COLO829 (cell line): ENCODE measurements around the gene RAPH1.

Experiments used
- DNase-seq: peaks from one replicate; pipeline ENCODE4 v3.0.0; 2012; ENCODE audit warnings: low spot score

The RAPH1 gene

DNA sequence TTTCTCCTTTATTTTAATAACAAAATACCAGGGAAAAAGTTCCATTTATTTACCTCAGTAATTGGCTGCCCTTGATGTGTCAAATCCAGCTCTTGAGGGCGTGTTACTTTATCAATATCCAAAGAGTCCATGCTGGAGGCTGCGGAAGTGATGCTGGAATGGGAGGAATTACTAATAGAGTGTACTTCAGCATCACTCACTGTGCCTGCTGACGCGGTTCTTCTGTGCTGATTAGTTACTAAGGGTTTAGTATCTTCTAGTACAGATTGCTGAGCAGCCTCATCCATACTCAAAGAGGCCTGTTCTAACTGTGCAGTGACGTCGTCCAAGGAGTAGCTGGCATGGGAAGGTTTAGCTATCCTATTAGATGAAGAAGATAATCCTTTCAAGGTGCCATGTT, 45.6 kb downstream of the RAPH1 start:
- DNase-seq = no peak

DNA sequence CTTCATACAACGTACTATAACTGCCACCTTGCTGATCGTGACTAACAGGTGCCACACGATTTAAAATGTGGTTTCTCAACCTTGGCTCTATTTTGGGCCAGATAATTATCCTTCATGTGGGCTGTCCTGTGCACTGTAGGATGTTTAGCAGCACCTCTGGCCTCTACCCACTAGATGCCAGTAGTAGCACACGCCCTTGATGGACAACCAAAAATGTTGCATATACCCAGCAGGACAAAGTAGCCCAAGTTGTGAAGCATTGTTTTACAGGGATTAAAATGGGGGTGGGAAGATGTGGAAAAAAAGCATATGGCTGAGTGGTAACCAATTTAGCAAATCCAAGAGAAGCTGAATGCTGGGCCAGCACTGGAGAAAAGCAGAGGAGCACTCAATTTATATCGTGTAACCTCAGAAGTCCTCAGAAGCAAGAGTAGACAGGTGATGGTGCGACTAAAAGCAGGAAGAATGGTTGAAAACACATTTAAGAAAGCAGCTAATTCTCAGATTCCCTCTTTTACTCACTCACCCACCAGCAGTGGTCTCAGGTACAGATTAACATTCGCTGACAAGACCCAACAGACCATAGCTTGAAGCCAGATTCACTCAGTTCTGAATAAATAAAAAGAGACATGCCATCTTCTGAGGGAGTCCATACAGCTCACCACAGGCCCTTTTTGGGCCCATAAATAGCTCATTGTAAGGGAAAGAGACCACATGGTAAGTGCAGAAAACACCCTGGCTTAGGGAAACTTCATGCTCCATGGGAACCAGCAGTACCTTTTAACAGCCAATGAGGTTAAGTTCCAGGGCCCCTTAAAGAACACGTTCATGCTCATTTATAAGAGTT, 50.6 kb downstream of the RAPH1 start:
- peak; percentile 19 for DNase-seq

DNA sequence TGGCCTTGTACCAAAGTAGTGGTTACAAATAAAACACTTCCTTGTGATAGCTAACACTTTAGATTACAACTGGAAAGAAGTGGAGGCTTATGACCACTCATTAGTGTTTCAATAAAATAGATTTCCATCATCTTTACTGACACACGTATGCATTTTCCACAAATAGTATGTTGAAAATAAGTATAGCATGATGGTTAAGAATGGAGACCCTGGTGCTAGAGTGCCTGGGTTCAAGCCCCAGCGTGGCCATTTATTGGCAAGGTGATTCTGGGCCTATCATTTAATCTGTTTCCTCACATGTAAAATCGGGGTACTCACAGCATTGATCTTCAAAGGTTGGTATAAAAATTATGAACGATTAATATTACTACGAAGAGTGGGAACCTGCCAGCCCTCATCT, 54.5 kb downstream of the RAPH1 start:
- DNase-seq = no peak

DNA sequence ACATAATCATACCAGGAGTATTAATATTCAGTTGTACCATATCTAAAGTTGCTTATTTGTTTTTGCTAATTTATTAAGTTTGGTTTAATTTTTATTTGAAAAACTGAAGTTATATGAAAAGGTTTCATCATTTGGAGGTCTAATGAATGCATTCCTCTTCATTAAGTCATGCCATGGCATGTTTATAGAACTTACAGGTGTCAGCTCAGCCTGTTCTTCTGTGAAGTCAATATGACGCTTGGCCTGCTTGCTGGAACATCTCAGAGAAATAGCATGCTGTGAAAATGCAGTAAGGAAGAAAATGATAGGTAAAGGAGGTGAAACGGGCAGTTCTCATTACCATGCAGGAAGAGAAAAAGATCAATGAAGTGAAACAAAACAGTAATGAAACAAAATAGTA, 58.2 kb downstream of the RAPH1 start:
- DNase-seq = no peak

DNA sequence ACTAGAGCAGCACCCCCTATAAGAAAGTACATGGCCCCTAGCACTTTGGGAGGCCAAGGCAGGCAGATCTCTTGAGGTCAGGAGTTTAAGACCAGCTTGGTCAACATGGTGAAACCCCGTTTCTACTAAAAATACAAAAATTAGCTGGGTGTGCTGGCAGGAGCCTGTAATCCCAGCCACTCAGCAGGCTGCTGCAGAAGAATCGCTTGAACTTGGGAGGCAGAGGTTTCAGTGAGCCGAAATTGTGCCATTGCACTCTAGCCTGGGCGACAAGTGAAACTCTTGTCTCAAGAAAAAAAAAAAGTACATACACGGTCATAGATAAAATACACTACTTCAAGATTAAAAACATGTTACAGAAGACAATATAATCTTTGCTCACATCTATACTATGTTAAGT, 63.8 kb downstream of the RAPH1 start:
- no peak for DNase-seq

DNA sequence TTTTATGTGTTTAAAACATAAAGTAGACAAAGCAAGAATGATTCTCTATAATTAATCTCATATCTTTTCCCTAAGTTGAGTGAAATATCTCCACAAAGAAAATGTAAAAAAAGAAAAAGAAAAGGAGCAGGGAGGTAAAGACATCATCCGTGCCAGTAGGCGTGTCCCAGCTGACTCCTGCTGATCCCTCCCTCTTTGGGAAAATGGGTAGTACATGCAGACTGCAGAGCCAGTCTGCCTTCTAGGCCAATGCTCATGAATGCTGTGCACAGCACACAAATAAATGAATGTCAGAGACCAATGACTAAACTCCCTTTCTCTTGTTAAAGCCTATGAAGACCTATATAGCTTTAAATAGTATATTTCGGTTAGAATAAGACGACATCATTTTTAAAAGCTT, 64.7 kb downstream of the RAPH1 start:
- DNase-seq = no peak

DNA sequence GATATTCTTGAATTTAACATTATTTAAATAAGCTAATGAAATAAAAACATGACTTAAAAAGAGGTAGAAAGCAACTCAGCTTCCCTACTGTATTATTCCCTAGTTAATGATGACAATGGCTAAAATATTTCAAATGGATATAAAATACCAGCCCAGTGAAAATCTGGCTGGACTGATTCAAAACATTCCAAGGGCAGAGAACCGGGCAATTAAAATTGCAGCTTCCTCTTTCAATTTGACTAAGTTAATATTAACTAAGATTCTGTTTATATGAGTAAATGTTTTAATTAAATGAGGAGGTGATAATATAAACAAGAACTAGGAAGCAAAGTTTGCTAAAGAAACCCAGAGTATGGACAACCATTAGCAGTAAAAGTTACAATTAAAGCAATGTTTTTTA, 65.6 kb downstream of the RAPH1 start:
- DNase-seq = no peak

DNA sequence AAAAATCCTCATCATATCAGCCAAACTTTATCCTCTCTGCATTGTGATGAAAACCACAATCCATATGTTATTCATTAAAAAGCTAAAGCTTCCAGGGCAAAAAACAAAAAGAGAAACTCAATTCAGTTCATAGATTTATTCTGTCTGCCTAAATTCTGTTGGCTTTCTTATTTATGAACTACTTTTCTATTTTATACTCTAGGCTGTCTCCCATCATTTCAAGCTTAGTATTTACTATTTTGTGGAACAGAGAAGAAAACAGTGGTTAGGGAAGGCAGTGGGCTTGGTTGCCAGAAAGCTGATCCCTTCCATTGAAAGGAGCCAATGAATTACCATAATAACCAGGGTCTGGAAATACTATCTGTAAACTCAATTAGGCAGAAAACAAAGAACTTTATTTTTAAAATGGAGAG, 71.8 kb downstream of the RAPH1 start:
- no peak for DNase-seq

DNA sequence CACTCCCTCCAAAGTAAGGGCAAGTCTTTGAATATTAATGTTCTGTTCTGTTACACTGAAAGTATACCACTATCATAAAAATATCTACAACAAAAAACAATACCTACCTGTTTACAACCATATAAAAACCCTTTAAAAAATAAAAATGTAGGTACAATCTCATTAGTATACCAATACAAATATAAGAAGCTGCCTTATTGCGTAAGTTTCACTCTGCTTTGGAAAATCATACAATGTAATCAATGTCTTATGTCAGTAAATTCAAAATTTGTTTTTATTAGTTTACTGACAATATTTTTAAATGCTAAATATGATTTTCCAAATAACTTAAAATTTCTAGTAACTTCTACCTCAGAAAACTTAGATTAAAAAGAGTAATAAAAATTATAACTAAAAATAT, 72.8 kb downstream of the RAPH1 start:
- no peak for DNase-seq

DNA sequence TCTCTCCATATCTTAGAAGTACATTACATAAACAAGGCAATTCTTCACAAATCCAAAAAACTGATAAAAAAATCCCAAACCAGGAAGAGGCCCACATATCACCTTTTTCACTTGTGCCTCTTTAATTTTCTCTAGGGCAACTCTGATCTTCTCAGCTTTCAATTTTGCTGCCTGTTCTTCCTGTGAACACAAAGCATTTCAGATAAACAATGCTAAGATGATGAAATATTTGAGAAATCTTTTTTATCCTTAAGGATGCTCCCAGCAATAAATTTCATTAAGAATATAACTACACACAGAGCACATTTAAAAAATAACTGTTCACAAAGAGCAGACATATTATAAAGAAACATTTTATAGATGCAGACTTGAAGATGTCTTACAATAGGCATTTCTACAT, 73.4 kb downstream of the RAPH1 start:
- DNase-seq = no peak

DNA sequence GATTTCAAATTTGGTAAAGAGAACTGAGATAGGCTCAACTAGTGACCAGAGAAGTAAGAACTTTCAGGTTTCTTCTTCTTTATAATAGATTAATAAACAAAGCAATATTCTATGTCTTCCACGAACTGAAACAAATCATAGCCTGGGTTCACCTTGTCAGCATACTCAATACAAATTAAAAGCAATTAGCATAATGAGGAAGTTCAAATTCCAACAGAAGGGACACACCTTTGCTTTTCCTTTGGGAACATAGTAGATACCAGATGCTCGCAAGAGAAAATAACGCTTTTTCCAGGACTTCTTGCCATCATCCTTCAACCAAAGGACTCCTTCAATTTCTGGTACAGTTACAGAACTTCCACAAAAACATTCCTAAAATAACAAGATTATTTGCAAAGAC, 79.9 kb downstream of the RAPH1 start:
- no peak for DNase-seq

DNA sequence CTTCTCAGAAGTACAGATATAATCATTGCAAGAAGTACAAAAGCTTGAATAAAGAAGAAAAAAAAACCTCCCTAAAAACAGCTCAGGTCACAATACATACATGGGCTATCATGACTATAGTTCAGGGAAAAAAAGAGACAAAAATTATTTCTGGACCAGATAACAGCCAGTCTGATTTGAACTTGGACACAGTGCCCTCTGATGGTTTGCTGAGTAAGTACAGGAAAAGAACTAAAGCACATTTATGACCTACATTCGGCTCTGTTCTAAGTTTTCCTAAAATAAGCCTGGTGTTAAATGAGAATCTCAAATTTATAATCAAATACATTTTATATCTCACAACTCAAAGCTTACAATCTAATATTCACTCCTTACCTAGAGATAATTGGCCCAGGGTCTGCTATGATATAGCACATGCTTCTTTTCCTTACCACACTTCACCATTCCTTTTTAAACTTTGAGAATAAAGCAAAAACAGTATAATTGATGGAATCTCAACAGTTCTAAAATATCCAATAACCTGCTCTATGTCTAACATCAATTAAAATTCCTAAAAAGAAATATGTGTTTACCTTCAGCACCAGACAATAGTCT, 81.1 kb downstream of the RAPH1 start:
- peak; percentile 35 for DNase-seq

DNA sequence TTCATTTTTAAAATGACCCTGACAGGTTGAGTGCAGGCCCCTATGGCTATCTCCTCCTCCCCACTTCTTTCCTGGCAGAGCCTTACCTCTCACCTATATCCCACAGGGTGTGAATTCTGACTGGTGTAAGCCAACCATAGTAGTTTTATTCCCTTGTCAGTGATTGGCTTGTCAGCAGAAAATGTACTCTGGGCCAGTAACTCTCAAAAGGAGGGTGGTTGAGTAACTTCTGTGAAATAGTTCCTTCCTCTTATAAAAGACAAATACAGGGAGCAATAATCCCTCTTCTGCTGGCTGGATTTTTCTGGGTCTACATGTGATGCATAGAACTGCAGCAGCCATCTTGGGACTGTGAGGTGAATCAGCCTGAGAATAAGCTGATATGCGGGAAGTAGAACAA, 83.4 kb downstream of the RAPH1 start:
- DNase-seq = no peak

DNA sequence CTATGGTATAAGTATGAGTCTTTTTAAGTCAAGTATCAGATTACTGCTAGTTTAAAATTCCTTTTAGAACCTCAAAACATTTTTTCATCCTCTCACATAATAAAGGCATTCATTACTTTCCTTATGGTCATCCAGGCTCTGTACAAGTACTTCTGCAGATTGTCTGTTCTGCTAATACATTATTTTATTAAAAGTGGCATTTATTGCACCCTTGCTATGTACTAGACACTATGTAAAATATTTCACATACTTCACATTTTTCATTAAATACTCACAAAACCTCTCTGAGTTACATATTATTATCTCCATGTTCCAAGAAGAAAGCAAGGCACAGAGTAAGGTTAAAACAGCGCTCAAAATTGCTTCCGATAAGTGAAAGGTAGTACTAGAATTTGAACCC, 84.1 kb downstream of the RAPH1 start:
- DNase-seq = peak; percentile 13

DNA sequence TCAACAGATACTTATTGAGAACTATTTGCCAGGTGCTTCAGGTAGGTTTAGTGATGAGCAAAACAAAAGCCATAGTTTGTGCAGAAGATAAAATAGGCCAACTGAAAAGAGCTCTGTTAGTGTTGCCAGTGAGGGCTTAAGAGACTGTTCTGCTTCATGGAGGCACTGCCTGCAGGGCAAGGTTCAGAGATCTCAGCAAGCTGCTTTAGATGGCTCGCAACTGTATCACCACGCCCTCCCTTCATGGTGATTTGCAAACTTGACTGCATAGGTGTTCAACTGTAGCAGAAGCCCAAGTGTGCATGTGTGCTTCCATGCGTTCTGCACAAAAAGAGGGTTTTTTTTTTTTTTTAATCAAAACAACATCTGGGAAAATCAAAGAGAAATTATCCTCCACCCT, 84.5 kb downstream of the RAPH1 start:
- no peak for DNase-seq

DNA sequence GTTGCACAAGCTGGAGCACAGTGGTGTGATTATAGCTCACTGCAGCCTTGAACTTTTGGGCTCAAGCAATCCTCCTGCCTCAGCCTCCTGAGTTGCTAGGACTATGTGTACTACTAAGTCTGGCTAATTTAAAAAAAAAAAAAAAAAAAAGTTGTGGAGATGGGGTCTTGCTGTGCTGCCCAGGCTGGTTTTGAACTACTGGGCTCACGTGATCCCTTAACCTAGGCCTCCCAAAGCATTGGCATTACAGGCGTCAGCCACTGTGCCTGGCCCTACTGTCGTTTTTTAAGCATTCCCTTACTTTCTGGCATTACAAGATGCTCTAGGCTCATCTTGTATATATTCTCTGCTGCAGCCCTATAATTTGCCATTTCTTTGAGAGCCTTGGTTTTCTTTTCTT, 88.3 kb downstream of the RAPH1 start:
- DNase-seq = no peak

DNA sequence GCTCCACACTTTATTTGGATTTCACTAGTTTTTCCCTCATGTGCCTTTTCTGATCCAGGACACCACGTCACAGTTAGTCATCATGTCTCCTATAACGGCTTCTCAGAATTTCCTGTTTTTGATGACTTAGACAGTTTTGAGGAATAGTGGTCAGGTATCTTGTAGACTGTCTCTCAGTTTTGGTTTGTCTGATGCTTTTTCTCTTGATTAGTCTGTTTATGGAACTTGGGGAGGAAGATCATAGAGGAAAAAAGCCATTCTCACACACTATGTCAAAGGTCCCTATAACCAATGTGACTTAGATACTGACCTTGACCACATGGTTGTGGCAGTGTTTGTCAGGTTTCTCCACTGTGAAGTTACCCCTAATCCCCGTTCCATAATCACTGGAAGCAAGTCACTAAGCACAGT, 89.0 kb downstream of the RAPH1 start:
- no peak for DNase-seq

DNA sequence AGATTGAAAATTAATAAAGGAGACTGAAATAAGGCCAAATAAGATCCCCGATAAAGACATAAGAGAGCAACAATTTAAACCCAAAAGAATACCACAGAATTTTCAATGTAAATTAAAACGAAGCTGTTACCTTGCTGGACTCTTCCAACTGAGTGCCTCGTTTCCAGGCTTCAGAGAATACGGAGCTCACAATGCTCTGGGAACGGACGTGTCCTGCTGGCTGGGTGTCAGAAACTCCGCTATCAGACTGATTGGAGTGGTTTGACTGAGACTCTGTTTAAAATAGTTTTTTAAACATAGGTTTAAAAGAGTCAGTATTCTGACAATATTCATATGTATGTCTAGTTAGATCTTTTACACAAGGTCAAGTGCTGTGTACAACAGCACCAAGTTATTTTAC, 90.4 kb downstream of the RAPH1 start:
- DNase-seq = no peak

DNA sequence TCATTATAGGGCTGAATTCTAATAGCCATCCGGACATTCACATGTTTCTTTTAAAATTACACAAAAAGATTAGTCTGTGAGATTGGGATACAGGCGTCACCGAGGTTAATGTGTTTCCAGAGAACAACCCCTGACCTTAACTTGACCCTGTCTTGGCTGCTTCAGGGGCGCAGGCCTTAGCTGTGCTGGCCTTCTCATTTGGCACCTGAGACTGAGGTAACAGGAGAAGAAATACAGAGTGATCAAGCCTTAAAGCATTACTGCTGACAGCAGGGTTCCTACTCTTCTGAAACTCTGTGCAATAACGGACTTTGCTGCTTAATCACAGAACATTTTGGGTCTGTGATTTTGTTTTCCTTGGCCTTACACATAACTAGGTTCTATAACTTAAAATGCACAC, 92.6 kb downstream of the RAPH1 start:
- DNase-seq = no peak

DNA sequence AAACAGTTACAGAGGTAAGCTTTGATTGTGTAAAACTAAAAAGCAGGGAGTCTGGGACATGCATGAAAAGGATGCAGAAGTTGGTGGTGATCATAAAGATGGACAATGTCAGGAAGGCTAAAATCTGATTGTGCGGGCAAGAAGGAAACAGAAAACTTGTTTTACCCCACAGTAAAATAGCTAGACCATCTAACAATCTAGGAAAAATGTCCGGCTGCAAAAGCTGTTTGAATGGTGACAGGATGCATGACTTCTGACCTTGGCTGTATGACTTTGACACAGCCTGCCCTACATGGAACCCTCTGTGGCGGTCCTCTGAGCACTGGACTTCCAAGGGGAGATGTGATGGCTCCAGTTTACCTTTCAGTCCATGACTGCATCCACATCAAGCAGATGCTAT, 93.6 kb downstream of the RAPH1 start:
- no peak for DNase-seq

DNA sequence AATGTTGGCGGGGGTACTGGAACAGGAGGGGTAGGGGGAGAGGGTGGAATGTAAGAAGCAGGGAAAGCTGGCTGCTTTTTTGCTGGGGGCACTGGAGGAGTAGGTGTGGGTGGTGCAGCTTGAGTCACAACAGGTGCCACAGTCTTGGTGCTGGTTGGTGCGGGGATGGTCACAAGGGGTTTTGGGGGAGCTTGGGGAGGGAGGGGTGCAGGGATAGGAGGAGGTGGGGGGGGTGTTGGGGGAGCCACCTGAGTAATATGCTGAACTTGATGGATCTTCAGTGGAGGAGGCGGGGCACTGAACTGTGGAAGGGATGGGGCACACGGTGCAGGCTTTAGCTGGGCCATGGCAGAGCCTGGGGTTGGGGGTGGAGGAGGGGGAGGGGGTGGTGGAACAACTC, 94.4 kb downstream of the RAPH1 start:
- DNase-seq = no peak

DNA sequence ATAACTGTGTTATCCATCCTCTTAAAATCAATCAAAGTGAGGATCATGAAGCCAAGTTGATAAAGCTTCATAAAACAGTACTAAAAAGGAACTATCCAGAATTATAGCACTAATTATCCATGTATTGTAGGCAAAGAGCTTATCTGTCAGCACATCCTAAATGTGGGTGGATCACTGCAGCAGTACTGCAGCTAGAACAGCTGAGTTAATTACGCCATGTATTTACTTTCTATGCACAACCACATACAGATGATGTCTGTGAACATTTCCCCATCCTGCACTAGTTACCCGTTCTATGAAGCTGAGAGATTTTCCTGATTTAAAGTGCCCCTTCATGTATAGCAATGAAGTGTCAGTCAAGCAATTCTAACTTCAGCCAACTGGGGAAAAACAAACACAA, 96.6 kb downstream of the RAPH1 start:
- no peak for DNase-seq

DNA sequence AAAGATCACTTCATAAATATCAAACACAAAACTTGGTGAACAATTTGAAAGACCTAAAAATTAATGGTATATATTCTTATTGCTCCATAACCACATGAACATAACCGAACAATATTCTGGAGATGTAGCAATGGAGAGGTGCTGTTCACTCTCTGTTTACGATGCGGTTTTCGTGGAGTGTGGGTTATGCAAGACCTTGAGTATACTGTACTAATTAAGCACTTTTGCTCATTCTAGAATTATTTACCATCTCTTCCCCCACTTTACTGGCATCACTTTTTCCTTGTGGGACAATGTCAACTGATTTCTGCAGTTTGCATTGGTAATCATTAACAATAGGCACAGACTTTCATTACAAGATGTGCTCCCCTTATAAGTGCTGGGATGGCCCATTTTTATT, 97.6 kb downstream of the RAPH1 start:
- DNase-seq = no peak

DNA sequence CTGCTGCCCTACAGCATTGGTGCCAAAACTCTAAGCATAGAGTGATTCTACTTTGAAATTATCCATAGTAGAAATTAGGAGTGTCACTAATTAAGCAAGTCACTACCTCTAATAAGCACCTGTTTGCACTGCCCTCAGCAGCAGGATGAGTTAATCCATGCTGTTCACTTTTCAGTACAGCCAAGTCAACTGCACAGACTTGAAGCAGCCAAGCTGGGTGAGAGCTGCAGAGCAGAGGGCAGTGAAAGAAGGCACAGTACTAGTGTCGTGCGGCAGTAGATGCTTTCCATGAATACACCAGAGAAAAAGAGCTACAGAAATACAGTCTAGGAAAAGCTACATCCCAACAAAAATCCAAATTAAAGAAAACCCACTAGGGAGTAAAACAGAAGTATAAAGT, 98.6 kb downstream of the RAPH1 start:
- DNase-seq = no peak
